EH (cell line): ENCODE measurements around the gene PRPF8.

ENCODE experiments used
- DNase-seq: peaks from one replicate; pipeline ENCODE4 v3.0.0-alpha.2; 2015; ENCODE audit warnings: low read depth

PRPF8 gene

GRCh38 chr17:1644493-1645206, 40.0 kb downstream of the PRPF8 start:
- DNase-seq, result peak; percentile 70

GRCh38 chr17:1643999-1644492, 40.6 kb downstream of the PRPF8 start:
- DNase-seq, result peak; percentile 48

- DNase-seq, result peak; percentile 28
These were observed 41.2 kb downstream of the PRPF8 start for GRCh38 chr17:1643293-1643998.

GRCh38 chr17:1641065-1641403, 43.6 kb downstream of the PRPF8 start:
- DNase-seq, result no peak

GRCh38 chr17:1640329-1641064, 44.2 kb downstream of the PRPF8 start:
- DNase-seq, result no peak

GRCh38 chr17:1639549-1640180, 45.0 kb downstream of the PRPF8 start:
- DNase-seq, result no peak

- DNase-seq, result no peak
These were observed 45.9 kb downstream of the PRPF8 start for GRCh38 chr17:1638624-1639300.

- no peak for DNase-seq
These were observed 46.5 kb downstream of the PRPF8 start for GRCh38 chr17:1638171-1638590.

GRCh38 chr17:1636732-1637285, 47.9 kb downstream of the PRPF8 start:
- DNase-seq, result no peak

GRCh38 chr17:1635675-1636465, 48.8 kb downstream of the PRPF8 start:
- peak; percentile 19 for DNase-seq

GRCh38 chr17:1634841-1635650, 49.6 kb downstream of the PRPF8 start:
- DNase-seq, result no peak

- no peak for DNase-seq
These were observed 54.0 kb downstream of the PRPF8 start for GRCh38 chr17:1630662-1631061.

GRCh38 chr17:1629504-1630310, 55.0 kb downstream of the PRPF8 start:
- DNase-seq, result peak; percentile 41

GRCh38 chr17:1628856-1629503, 55.7 kb downstream of the PRPF8 start:
- peak; percentile 92 for DNase-seq

- DNase-seq, result peak; percentile 74
These were observed 56.4 kb downstream of the PRPF8 start, which contains the start of gene SLC43A2 for GRCh38 chr17:1627982-1628855. SLC43A2 (minus strand) TSS chr17:1628834; CDS start chr17:1627874, 960 bp downstream.

- no peak for DNase-seq
These were observed 57.3 kb downstream of the PRPF8 start for GRCh38 chr17:1627182-1627981.
